Suprapubic skin (tissue), 4 donors: ENCODE data around the gene CAMTA1. TPM values are rescaled to one million over a fixed set of nuclear protein-coding genes. Genes with fewer than 3 reads are reported as not detected.
A peak's percentile ranks its signal among the peaks of the same experiment; 100 is the strongest.

Experiments used
- DNase-seq, 2 donors: peaks; one replicate each; pipeline ENCODE4 v3.0.0-alpha.2; 2019; ENCODE audit warnings: low spot score in 2 of 2
- H3K27ac ChIP-seq: fragments of 200-600 bp; sonication (generic); one replicate; pipeline ENCODE4 v1.5.1; 2019
- H3K27me3 ChIP-seq: fragments of 200-600 bp; sonication (generic); one replicate; pipeline ENCODE4 v1.5.1; 2019
- H3K36me3 ChIP-seq: fragments of 200-600 bp; sonication (generic); one replicate; pipeline ENCODE4 v1.5.1; 2019
- H3K4me1 ChIP-seq: fragments of 200-600 bp; sonication (generic); one replicate; pipeline ENCODE4 v1.5.1; 2019
- H3K4me3 ChIP-seq: fragments of 200-600 bp; sonication (generic); one replicate; pipeline ENCODE4 v1.5.1; 2019; ENCODE audit warnings: mild to moderate bottlenecking
- H3K9me3 ChIP-seq: fragments of 200-600 bp; sonication (generic); one replicate; pipeline ENCODE4 v1.5.1; 2019
- EP300 ChIP-seq: sonication (generic); formaldehyde crosslinking; IDR thresholded peaks from one replicate; pipeline ENCODE4 v1.6.1; 2017; ENCODE audit warnings: antibody characterized with exemption
- POLR2A ChIP-seq, 2 donors: fragments of 450-650 bp; IDR thresholded peaks; one replicate each; pipeline ENCODE4 v1.6.1; 2017; ENCODE audit warnings: antibody characterized with exemption in 2 of 2, mild to moderate bottlenecking in 2 of 2, moderate library complexity in 2 of 2
- POLR2AphosphoS5 ChIP-seq, 3 donors: sonication (generic); formaldehyde crosslinking; IDR thresholded peaks; one replicate each; pipeline ENCODE4 v1.6.1; 2017; ENCODE audit warnings: antibody characterized with exemption in 3 of 3
- WGBS: methylation state at CpG from one replicate; pipeline ENCODE4 v1.1.5; 2018; 5-methylcytosine and 5-hydroxymethylcytosine counted together
- total RNA-seq, 4 donors: library from RNA; depleted of rRNA; stranded (reverse); fragments of >200 nt; gene quantifications; one replicate each; pipeline ENCODE4 v1.1.0, GENCODE V29; 2016
- TF ChIP-seq, protein P1 (sequence below), 2 donors: fragments of 200-600 bp in 1 of 2; fragments of 450-650 bp in 1 of 2; sonication (generic) in 1 of 2; IDR thresholded peaks; one replicate each; pipeline ENCODE4 v1.5.1; 2016 to 2019; ENCODE audit warnings: antibody characterized with exemption in 2 of 2, mild to moderate bottlenecking in 1 of 2, moderate library complexity in 1 of 2

The CAMTA1 gene
- total RNA-seq, 4 donors from 2014 or later = 40.4 to 54.1 (median 46.6) TPM

DNA sequence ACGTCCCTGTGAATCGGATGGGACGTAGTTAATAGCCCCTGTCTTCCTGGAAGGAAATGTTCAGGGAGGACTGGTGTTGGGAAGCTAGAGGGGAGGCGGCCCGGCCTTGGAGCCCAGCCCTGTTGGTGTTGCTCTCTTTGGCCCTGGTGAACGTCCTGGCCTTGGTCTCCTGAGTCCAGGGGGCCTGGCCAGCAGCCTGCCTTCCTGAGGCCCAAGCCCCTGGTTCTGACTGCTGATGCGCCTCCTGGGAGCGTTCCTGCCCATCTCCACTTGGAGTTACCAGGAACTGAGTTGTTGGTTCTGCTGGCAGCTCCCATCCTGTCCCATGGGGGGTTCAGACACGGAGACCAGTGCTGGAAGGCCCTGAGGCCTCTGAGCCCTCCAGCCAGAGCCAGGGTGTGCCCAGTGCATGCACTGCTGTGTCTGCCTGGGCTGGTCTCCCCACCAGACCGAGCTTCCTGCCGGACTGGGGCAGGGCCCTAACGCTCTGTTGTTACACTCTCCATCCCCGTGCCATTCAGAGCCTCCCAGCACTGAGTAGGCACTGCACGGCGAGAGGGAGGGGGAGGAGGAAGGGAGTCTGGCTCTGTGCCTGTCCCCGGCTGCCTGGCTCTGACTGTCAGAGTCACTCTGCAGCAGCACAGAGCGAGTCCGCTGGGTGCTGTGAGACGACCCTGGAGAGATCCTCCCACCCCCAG, 603.4 kb downstream of the CAMTA1 start:
- WGBS = 41% methylated on average over 5 of the region's 19 CpGs
- TF ChIP-seq, protein P1, sequence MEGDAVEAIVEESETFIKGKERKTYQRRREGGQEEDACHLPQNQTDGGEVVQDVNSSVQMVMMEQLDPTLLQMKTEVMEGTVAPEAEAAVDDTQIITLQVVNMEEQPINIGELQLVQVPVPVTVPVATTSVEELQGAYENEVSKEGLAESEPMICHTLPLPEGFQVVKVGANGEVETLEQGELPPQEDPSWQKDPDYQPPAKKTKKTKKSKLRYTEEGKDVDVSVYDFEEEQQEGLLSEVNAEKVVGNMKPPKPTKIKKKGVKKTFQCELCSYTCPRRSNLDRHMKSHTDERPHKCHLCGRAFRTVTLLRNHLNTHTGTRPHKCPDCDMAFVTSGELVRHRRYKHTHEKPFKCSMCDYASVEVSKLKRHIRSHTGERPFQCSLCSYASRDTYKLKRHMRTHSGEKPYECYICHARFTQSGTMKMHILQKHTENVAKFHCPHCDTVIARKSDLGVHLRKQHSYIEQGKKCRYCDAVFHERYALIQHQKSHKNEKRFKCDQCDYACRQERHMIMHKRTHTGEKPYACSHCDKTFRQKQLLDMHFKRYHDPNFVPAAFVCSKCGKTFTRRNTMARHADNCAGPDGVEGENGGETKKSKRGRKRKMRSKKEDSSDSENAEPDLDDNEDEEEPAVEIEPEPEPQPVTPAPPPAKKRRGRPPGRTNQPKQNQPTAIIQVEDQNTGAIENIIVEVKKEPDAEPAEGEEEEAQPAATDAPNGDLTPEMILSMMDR (IDR thresholded peaks at IDR 0.05) = no peak
- TF ChIP-seq POLR2AphosphoS5 (IDR thresholded peaks at IDR 0.05) (no peak), EP300 (no peak), POLR2A (IDR thresholded peaks at IDR 0.05) (no peak)
- peak overlapping the region; percentile 72 for H3K27ac ChIP-seq
- no peaks in the 10 kb centered on the region for H3K9me3 ChIP-seq
- H3K27me3 ChIP-seq = no peaks in the 10 kb centered on the region
- H3K4me3 ChIP-seq = no peak overlapping the region
- H3K36me3 ChIP-seq = no peaks in the 10 kb centered on the region
- peak; percentile 65 to 75 for DNase-seq
- H3K4me1 ChIP-seq = peaks cover 17% of the 10 kb centered on the region

DNA sequence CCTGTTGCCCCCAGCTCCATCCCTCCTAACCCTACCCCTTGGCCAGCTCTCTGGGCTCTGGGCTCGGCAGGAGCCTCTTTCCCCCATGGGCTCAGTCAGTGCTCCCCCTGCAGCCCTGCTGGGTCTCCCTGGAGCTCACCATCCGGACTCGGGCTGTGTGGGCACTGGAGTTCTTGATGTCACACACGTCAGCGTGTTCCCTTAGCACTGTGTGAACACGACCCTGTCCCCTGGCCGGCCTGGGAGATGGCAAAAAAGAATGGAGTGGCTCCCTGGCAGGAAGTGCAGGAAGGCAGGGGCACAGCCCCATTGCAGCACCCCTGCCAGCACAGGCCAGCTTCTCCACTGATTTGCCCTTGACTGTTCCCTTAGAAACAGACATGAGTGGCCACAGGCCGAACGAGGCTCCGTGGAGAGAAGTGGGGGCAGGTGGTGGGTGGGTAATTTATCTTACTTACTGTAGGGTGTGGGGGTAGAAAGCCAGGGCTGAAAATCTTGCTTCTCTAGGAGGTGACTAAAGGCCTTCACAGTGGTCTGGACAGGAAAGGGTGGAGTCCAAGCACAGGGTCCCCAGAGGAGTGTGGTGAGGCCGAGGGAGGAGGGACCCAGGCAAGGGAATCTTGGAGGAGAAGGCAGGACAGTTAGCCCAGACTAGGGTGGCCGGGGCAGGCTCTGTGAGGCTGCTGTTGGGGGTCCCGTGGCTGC, 604.1 kb downstream of the CAMTA1 start:
- Histone ChIP-seq H3K4me3 (no peak overlapping the region), H3K27me3 (no peaks in the 10 kb centered on the region), H3K4me1 (peaks cover 17% of the 10 kb centered on the region), H3K9me3 (no peaks in the 10 kb centered on the region), H3K27ac (peak overlapping the region; percentile 72), H3K36me3 (no peaks in the 10 kb centered on the region)
- DNase-seq = peak in 1 of 2 donors; percentile 60
- TF ChIP-seq EP300 (no peak), POLR2AphosphoS5 (IDR thresholded peaks at IDR 0.05) (no peak), POLR2A (IDR thresholded peaks at IDR 0.05) (no peak)
- TF ChIP-seq, protein P1 (IDR thresholded peaks at IDR 0.05) = no peak
- 47% methylated on average over 12 of the region's 13 CpGs for WGBS

DNA sequence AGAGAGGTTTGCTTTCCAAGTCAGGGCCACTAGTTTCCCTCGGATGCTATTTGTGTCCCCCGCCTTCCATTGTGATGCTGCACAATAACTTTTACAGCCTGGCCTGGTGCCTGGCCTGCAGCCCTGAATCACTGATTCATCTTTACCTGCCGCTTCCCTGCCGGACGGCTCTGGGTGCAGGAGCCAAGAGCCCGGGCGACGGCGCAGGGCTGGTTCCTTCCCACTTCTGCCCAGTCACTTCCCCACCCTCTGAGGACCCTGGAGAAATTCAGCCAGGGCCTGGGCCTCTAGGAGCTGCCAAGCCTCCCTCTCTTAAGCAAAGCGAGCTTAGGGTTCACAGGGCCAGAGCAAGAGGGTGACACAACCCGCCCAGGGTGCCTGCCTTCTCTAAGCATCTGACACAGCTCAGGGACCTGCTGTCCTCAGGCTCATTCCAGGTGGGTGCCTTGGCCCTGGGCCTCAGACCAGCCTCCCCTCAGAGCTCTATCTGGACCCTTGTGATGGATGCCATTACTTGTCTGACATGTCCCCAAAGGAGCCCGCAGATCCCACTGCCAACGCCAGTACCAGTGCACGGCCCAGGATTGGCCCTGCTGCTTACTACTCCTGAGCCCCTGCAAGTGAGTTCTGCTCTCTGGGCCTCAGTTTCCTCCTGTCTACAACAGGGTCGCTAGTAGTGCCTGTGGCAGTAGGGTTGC, 604.8 kb downstream of the CAMTA1 start:
- Histone ChIP-seq H3K27ac (no peak overlapping the region), H3K36me3 (no peaks in the 10 kb centered on the region), H3K4me1 (peaks cover 17% of the 10 kb centered on the region), H3K4me3 (no peak overlapping the region), H3K9me3 (no peaks in the 10 kb centered on the region), H3K27me3 (no peaks in the 10 kb centered on the region)
- WGBS = 67% methylated on average over 3 of the region's 15 CpGs
- DNase-seq = peak; percentile 52 to 53
- no peak for TF ChIP-seq POLR2A (IDR thresholded peaks at IDR 0.05)
- TF ChIP-seq, protein P1 (IDR thresholded peaks at IDR 0.05) = no peak
- TF ChIP-seq POLR2AphosphoS5 (IDR thresholded peaks at IDR 0.05) = no peak
- TF ChIP-seq EP300 = no peak

DNA sequence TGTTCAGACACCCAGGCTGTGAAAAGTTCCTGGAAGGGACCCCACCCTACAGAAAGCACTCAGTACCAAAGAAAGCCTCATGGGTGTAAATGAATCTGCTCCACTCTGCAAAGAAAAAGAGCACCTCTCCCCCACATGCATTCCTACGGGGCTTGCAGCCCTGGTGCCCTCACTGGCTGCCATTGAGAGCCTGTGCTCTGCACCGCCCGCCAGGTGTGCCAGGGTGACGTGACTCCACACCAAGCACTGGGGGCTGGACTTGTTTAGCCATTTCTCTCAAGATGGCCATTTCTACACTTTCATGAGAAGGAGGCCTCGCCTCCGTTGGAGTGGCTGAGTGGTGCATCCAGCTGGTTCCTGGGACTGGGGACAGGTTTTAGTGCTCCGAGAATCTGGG, 605.3 kb downstream of the CAMTA1 start:
- DNase-seq = peak; percentile 35 to 68
- no peak overlapping the region for H3K27ac ChIP-seq

More for the DNA sequence above, 605.3 kb downstream of the CAMTA1 start:
- no peaks in the 10 kb centered on the region for H3K27me3 ChIP-seq
- TF ChIP-seq, protein P1 (IDR thresholded peaks at IDR 0.05) = no peak
- TF ChIP-seq POLR2AphosphoS5 (IDR thresholded peaks at IDR 0.05) (no peak), EP300 (no peak), POLR2A (IDR thresholded peaks at IDR 0.05) (no peak)
- WGBS = 97% methylated on average over 7 of the region's 7 CpGs
- H3K36me3 ChIP-seq = no peaks in the 10 kb centered on the region
- H3K4me1 ChIP-seq = peaks cover 17% of the 10 kb centered on the region
- no peaks in the 10 kb centered on the region for H3K9me3 ChIP-seq
- no peak overlapping the region for H3K4me3 ChIP-seq
